HEK293 (cell line): ENCODE data around the gene SCRN2.

ENCODE experiments used
- CTCF ChIA-PET: fragments of 350-600 bp; formaldehyde crosslinking; extraction: SDS; loops from one replicate; lab custom pipeline; 2021; ENCODE audit warnings: antibody characterized with exemption; lab: Yijun Ruan, JAX
- POLR2A ChIA-PET: fragments of 300-600 bp; formaldehyde crosslinking; extraction: SDS; loops from one replicate; lab custom pipeline; 2020; ENCODE audit warnings: antibody characterized with exemption, inconsistent platforms; lab: Yijun Ruan, JAX
- H3K27ac ChIP-seq: fragments of 200-500 bp; sonication (Bioruptor generic); 2 replicates; pipeline ENCODE4 v1.5.1; 2014; ENCODE audit warnings: low read depth, low read length, control low read depth, inconsistent platforms; ENCODE audit errors: extremely low read depth
- H3K36me3 ChIP-seq, 2 experiments: fragments of 200-500 bp in 1 of 2; sonication (Bioruptor generic) in 1 of 2; 1 replicate in 1 of 2; 2 replicates in 1 of 2; pipeline ENCODE4 v1.5.1; 2014 to 2017; ENCODE audit warnings: inconsistent platforms in 2 of 2, low read length in 2 of 2; ENCODE audit not compliant: control insufficient read depth in 2 of 2, insufficient read depth in 1 of 2
- H3K4me1 ChIP-seq: fragments of 200-500 bp; sonication (Bioruptor generic); 2 replicates; pipeline ENCODE4 v1.5.1; 2014; ENCODE audit warnings: mild to moderate bottlenecking, low read length, inconsistent platforms; ENCODE audit not compliant: control insufficient read depth, insufficient read depth
- H3K4me3 ChIP-seq: 2 replicates; pipeline ENCODE4 v1.5.1; 2011; ENCODE audit warnings: low read depth, mild to moderate bottlenecking, control low read depth, low read length, moderate library complexity
- H3K9me3 ChIP-seq: fragments of 200-500 bp; sonication (Bioruptor generic); 2 replicates; pipeline ENCODE4 v1.5.1; 2014; ENCODE audit warnings: low read depth, low read length, inconsistent platforms; ENCODE audit not compliant: control insufficient read depth, insufficient read depth
- EGR2 ChIP-seq: fragments of 450-650 bp; formaldehyde crosslinking; IDR thresholded peaks from 2 replicates; pipeline ENCODE4 v1.5.1; 2016; ENCODE audit warnings: low read depth, missing biosample characterization, missing genetic modification characterization
- GLIS1 ChIP-seq: fragments of 450-650 bp; formaldehyde crosslinking; IDR thresholded peaks from 2 replicates; pipeline ENCODE4 v1.5.1; 2016; ENCODE audit warnings: missing biosample characterization, missing genetic modification characterization
- GLIS2 ChIP-seq: fragments of 450-650 bp; formaldehyde crosslinking; IDR thresholded peaks from 2 replicates; pipeline ENCODE4 v1.5.1; 2016; ENCODE audit warnings: missing biosample characterization, missing genetic modification characterization
- SCRT1 ChIP-seq: fragments of 450-650 bp; formaldehyde crosslinking; IDR thresholded peaks from 2 replicates; pipeline ENCODE4 v1.5.1; 2016; ENCODE audit warnings: missing biosample characterization, missing genetic modification characterization, borderline replicate concordance
- SP7 ChIP-seq: fragments of 450-650 bp; formaldehyde crosslinking; IDR thresholded peaks from 2 replicates; pipeline ENCODE4 v1.5.1; 2016; ENCODE audit warnings: missing biosample characterization, missing genetic modification characterization
- ZBTB21 ChIP-seq: fragments of 450-650 bp; formaldehyde crosslinking; IDR thresholded peaks from 2 replicates; pipeline ENCODE4 v1.5.1; 2017; ENCODE audit warnings: missing biosample characterization, missing genetic modification characterization
- ZFHX2 ChIP-seq: fragments of 450-650 bp; formaldehyde crosslinking; conservative IDR thresholded peaks from 2 replicates; pipeline ENCODE4 v1.5.1; 2016; ENCODE audit warnings: missing biosample characterization, missing genetic modification characterization
- ZIC2 ChIP-seq: fragments of 450-650 bp; formaldehyde crosslinking; IDR thresholded peaks from 2 replicates; pipeline ENCODE4 v1.5.1; 2016; ENCODE audit warnings: missing biosample characterization, missing genetic modification characterization
- ZNF341 ChIP-seq: fragments of 450-650 bp; formaldehyde crosslinking; IDR thresholded peaks from 2 replicates; pipeline ENCODE4; 2016; ENCODE audit warnings: low read depth, missing biosample characterization, missing genetic modification characterization
- ZNF366 ChIP-seq: fragments of 450-650 bp; formaldehyde crosslinking; conservative IDR thresholded peaks from 2 replicates; pipeline ENCODE4 v1.5.1; 2016; ENCODE audit warnings: missing biosample characterization, missing genetic modification characterization
- ZNF37A ChIP-seq: fragments of 450-650 bp; IDR thresholded peaks from 2 replicates; pipeline ENCODE4 v1.5.1; 2018; ENCODE audit warnings: missing biosample characterization, missing genetic modification characterization
- ZNF660 ChIP-seq: fragments of 450-650 bp; IDR thresholded peaks from 2 replicates; pipeline ENCODE4 v1.5.1; 2018; ENCODE audit warnings: missing biosample characterization, mild to moderate bottlenecking, missing genetic modification characterization
- ZNF701 ChIP-seq: fragments of 450-650 bp; formaldehyde crosslinking; IDR thresholded peaks from 2 replicates; pipeline ENCODE4 v1.5.1; 2016; ENCODE audit warnings: missing biosample characterization, missing genetic modification characterization
- ZNF707 ChIP-seq: fragments of 450-650 bp; formaldehyde crosslinking; IDR thresholded peaks from 2 replicates; pipeline ENCODE4 v1.5.1; 2016; ENCODE audit warnings: missing biosample characterization, missing genetic modification characterization
- TF ChIP-seq, protein P1 (sequence below): fragments of 450-650 bp; formaldehyde crosslinking; IDR thresholded peaks from 2 replicates; pipeline ENCODE4 v1.5.1; 2016; ENCODE audit warnings: missing biosample characterization, missing genetic modification characterization, borderline replicate concordance
- TF ChIP-seq, protein P2 (sequence below): fragments of 450-650 bp; formaldehyde crosslinking; IDR thresholded peaks from 2 replicates; pipeline ENCODE4 v1.5.1; 2016; ENCODE audit warnings: missing biosample characterization, missing genetic modification characterization
- TF ChIP-seq, protein P3 (sequence below): fragments of 450-650 bp; formaldehyde crosslinking; IDR thresholded peaks from 2 replicates; pipeline ENCODE4 v1.5.1; 2017; ENCODE audit warnings: missing biosample characterization, missing genetic modification characterization

Gene SCRN2

DNA sequence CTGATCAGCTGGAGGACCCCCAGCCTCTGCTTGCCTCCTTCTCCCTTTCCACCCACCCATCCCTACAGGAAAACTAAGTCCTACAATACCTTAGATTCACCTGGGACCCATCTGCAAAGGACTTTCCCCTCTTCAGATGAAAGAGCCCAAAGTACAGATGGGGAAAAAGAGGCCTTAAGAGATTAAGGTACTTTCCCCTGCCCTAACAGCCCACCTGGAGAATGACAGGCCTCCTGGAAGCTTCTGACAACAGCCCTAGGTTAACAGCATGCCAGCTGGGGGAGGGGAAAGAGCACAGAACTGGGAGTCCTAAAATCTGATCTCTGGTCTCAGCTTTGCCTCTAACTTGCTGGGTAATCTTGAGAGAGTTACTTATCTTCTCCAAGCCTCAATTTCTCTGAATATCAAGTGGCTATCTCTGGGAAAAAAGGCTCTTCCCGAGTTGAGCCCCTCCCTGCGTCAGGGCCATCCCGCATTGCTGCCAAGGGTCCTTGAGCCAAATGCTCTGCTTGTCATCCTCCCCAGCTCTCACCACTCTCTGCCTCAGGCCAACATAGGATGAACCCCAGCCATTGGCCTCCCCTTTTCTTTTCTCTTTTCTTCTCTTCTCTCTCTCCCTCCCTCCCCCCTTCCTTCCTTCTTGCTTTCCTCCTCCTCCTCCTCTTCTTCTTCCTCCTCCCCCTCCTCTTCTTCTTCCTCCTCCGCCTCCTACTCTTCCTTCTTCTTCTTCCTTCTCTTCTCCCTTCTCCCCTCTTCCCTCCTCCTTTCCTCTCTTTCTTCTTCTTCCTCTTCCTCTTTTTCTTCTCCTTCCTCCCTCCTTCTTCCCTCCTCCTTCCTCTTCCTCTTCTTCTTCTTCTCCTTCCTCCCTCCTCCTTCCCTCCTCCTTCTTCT, 32.4 kb upstream of the SCRN2 start (continued):
- TF ChIP-seq, protein P1, sequence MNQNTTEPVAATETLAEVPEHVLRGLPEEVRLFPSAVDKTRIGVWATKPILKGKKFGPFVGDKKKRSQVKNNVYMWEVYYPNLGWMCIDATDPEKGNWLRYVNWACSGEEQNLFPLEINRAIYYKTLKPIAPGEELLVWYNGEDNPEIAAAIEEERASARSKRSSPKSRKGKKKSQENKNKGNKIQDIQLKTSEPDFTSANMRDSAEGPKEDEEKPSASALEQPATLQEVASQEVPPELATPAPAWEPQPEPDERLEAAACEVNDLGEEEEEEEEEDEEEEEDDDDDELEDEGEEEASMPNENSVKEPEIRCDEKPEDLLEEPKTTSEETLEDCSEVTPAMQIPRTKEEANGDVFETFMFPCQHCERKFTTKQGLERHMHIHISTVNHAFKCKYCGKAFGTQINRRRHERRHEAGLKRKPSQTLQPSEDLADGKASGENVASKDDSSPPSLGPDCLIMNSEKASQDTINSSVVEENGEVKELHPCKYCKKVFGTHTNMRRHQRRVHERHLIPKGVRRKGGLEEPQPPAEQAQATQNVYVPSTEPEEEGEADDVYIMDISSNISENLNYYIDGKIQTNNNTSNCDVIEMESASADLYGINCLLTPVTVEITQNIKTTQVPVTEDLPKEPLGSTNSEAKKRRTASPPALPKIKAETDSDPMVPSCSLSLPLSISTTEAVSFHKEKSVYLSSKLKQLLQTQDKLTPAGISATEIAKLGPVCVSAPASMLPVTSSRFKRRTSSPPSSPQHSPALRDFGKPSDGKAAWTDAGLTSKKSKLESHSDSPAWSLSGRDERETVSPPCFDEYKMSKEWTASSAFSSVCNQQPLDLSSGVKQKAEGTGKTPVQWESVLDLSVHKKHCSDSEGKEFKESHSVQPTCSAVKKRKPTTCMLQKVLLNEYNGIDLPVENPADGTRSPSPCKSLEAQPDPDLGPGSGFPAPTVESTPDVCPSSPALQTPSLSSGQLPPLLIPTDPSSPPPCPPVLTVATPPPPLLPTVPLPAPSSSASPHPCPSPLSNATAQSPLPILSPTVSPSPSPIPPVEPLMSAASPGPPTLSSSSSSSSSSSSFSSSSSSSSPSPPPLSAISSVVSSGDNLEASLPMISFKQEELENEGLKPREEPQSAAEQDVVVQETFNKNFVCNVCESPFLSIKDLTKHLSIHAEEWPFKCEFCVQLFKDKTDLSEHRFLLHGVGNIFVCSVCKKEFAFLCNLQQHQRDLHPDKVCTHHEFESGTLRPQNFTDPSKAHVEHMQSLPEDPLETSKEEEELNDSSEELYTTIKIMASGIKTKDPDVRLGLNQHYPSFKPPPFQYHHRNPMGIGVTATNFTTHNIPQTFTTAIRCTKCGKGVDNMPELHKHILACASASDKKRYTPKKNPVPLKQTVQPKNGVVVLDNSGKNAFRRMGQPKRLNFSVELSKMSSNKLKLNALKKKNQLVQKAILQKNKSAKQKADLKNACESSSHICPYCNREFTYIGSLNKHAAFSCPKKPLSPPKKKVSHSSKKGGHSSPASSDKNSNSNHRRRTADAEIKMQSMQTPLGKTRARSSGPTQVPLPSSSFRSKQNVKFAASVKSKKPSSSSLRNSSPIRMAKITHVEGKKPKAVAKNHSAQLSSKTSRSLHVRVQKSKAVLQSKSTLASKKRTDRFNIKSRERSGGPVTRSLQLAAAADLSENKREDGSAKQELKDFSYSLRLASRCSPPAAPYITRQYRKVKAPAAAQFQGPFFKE (tag by site-specific recombination): no peak
- TF ChIP-seq ZNF37A (tag by site-specific recombination) (no peak), EGR2 (tag by site-specific recombination) (peak; percentile 84), ZNF660 (no peak), SCRT1 (tag by site-specific recombination) (no peak), ZFHX2 (tag by site-specific recombination) (peak; percentile 40; the same call in 1 of the 2 replicates), ZNF366 (tag by site-specific recombination) (peak; percentile 94), ZNF701 (tag by site-specific recombination) (no peak)

DNA sequence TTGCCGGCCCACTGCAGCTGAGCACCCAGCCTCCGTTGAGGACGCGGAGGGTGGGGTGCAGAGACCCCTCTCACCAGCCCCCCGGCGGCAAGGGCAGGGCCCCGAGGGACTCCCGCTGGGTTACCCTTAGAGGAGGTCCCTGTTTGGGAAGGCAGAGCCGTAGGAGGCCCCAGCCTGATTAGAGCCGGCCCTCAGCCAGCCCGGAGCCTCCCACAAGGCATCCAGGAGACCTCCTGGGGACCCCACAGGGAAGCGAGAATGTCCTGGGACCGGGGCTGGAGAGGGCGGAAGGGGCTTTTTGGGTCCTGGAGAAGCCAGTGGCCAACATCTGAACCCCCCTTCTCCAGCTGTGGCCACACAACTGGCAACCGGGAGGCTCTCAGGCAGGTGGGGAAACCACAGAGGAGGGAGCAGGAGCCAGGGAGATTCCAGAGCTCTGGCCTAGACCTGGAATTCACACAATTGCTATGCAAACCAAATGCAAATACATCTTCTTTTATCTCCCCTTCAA, 31.6 kb upstream of the SCRN2 start:
- CTCF ChIA-PET: interaction anchor here (0.6 to 3.6 kb wide), 3 partner anchors 18 to 137 kb away, joined by 3 to 28 read pairs (median 3); no protein-coding TSS in a partner anchor
- Histone ChIP-seq H3K9me3 (no peaks in the 10 kb centered on the region), H3K36me3 (no peaks in the 10 kb centered on the region), H3K27ac (no peak overlapping the region), H3K4me3 (no peak overlapping the region), H3K4me1 (no peaks in the 10 kb centered on the region)
- POLR2A ChIA-PET: no interaction called here
- TF ChIP-seq GLIS1 (tag by site-specific recombination) (peak; percentile 98), ZNF341 (tag by site-specific recombination) (no peak), ZIC2 (tag by site-specific recombination) (peak; percentile 85), GLIS2 (peak; percentile 28; the same call in 1 of the 2 replicates)
- TF ChIP-seq, protein P2, sequence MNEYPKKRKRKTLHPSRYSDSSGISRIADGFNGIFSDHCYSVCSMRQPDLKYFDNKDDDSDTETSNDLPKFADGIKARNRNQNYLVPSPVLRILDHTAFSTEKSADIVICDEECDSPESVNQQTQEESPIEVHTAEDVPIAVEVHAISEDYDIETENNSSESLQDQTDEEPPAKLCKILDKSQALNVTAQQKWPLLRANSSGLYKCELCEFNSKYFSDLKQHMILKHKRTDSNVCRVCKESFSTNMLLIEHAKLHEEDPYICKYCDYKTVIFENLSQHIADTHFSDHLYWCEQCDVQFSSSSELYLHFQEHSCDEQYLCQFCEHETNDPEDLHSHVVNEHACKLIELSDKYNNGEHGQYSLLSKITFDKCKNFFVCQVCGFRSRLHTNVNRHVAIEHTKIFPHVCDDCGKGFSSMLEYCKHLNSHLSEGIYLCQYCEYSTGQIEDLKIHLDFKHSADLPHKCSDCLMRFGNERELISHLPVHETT: no peak

DNA sequence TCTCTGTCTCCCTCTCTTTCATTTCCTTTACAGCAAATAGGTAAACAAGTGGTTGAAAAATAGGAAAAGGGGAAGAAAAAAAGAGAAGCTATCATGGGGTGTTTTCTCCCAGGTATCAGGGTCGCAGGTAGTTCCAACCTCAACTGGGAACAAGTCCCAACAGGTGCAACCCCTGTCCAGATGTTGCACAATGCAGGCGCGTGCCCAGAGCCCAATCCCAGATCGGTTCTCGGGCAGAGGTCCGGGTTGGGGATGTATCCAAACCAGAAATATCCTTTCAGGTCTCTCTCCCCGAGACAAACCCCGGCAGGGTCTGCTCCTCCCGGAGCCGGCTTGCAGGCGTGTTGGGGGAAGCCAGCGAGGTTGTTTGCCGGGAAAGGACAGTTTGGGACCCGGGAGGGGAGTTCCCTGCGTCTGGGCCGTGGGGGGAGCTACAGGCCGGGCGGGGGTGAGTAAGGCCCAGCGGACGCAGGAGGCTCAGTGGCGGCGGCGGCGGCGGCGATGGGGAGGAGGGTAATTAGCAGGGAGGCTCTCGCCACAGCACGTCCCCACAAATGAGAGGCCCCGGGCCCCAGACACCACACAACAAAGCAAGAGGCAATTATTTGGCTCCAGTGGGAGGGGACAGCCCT, 31.1 kb upstream of the SCRN2 start:
- Histone ChIP-seq H3K4me3 (no peak overlapping the region), H3K4me1 (no peaks in the 10 kb centered on the region), H3K9me3 (no peaks in the 10 kb centered on the region), H3K27ac (no peak overlapping the region), H3K36me3 (no peaks in the 10 kb centered on the region)
- ChIA-PET POLR2A (interaction anchor here (0.7 kb wide), 2 partner anchors 51 to 132 kb away, joined by 3 to 4 read pairs; partner anchors contain the start of gene OSBPL7), CTCF (interaction anchor here (0.7 to 3.6 kb wide), 5 partner anchors 9 to 140 kb away, joined by 3 to 28 read pairs (median 4); partner anchors contain the start of gene SCRN2)
- TF ChIP-seq ZBTB21 (tag by site-specific recombination): no peak
- TF ChIP-seq ZNF707: no peak
- no peak for TF ChIP-seq SP7 (tag by site-specific recombination)
- TF ChIP-seq, protein P3, sequence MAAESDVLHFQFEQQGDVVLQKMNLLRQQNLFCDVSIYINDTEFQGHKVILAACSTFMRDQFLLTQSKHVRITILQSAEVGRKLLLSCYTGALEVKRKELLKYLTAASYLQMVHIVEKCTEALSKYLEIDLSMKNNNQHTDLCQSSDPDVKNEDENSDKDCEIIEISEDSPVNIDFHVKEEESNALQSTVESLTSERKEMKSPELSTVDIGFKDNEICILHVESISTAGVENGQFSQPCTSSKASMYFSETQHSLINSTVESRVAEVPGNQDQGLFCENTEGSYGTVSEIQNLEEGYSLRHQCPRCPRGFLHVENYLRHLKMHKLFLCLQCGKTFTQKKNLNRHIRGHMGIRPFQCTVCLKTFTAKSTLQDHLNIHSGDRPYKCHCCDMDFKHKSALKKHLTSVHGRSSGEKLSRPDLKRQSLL: no peak
